SK-N-SH (cell line): ENCODE results near the gene GPR137B. TPM values are rescaled to one million over a fixed set of nuclear protein-coding genes. Genes with fewer than 3 reads are reported as not detected.

Experiments
- CTCF ChIA-PET: fragments of 300-600, 350-600 bp; formaldehyde crosslinking; extraction: SDS; loops from one replicate; lab custom pipeline; 2021; lab: Yijun Ruan, JAX
- POLR2A ChIA-PET: fragments of 350-600 bp; sonication (Branson Sonifier 250); formaldehyde crosslinking; extraction: SDS; loops from one replicate; lab custom pipeline; 2020; ENCODE audit warnings: antibody characterized with exemption, inconsistent platforms; lab: Yijun Ruan, JAX
- DNase-seq: peaks from one replicate; pipeline ENCODE4 v3.0.0; 2012
- H2AFZ ChIP-seq: fragments of 200-600 bp; sonication (generic); 2 replicates; pipeline ENCODE4 v1.8.1; 2016; ENCODE audit warnings: antibody characterized with exemption, mild to moderate bottlenecking, low read depth
- H3F3A ChIP-seq: fragments of 200-600 bp; sonication (generic); replicated peaks from 2 replicates; pipeline ENCODE3; 2016; ENCODE audit warnings: antibody characterized with exemption, mild to moderate bottlenecking; ENCODE audit not compliant: insufficient read depth
- H3K27ac ChIP-seq, 2 experiments: fragments of 200-500 bp in 1 of 2; fragments of 200-600 bp in 1 of 2; sonication (Bioruptor generic) in 1 of 2; sonication (generic), shearing (Covaris generic) in 1 of 2; 2 replicates each; pipeline versions ENCODE4 v1.5.1 to v1.6.1; 2014 to 2016; ENCODE audit warnings: low read depth in 2 of 2, inconsistent platforms in 1 of 2, low read length in 1 of 2, mild to moderate bottlenecking in 1 of 2, mixed read lengths in 1 of 2
- H3K27me3 ChIP-seq: fragments of 200-600 bp; sonication (generic), shearing (Covaris generic); 2 replicates; pipeline ENCODE4 v1.6.1; 2016; ENCODE audit warnings: mixed run types; ENCODE audit not compliant: insufficient read depth
- H3K36me3 ChIP-seq, 2 experiments: fragments of 200-500 bp in 1 of 2; fragments of 200-600 bp in 1 of 2; sonication (Bioruptor generic) in 1 of 2; sonication (generic) in 1 of 2; replicated peaks in 1 of 2; 2 replicates each; pipeline versions ENCODE3 to v1.5.1; 2014 to 2016; ENCODE audit warnings: low read length in 1 of 2, mild to moderate bottlenecking in 1 of 2; ENCODE audit not compliant: insufficient read depth in 2 of 2, control insufficient read depth in 1 of 2
- H3K4me1 ChIP-seq, 2 experiments: fragments of 200-500 bp in 1 of 2; fragments of 200-600 bp in 1 of 2; sonication (Bioruptor generic) in 1 of 2; sonication (generic), shearing (Covaris generic) in 1 of 2; 2 replicates each; pipeline versions ENCODE4 v1.5.1 to v1.6.1; 2014 to 2016; ENCODE audit warnings: low read depth in 1 of 2, low read length in 1 of 2, mixed run types in 1 of 2; ENCODE audit not compliant: insufficient read depth in 2 of 2, control insufficient read depth in 1 of 2
- H3K4me2 ChIP-seq: fragments of 200-600 bp; sonication (generic), shearing (Covaris generic); 2 replicates; pipeline ENCODE4 v1.6.1; 2017; ENCODE audit warnings: mixed run types
- H3K4me3 ChIP-seq, 2 experiments: fragments of 200-500 bp in 1 of 2; fragments of 200-600 bp in 1 of 2; sonication (Bioruptor generic) in 1 of 2; sonication (generic), shearing (Covaris generic) in 1 of 2; 2 replicates each; pipeline versions ENCODE4 v1.5.1 to v1.8.1; 2014 to 2016; ENCODE audit warnings: low read depth in 2 of 2, inconsistent platforms in 1 of 2, low read length in 1 of 2, mild to moderate bottlenecking in 1 of 2, mixed read lengths in 1 of 2, moderate library complexity in 1 of 2
- H3K79me2 ChIP-seq: fragments of 200-600 bp; sonication (generic); 2 replicates; pipeline ENCODE4 v1.8.1; 2017; ENCODE audit warnings: mild to moderate bottlenecking; ENCODE audit not compliant: insufficient read depth
- H3K9ac ChIP-seq: fragments of 200-600 bp; sonication (generic); 2 replicates; pipeline ENCODE4 v1.6.1; 2017; ENCODE audit warnings: mixed run types
- H3K9me2 ChIP-seq: fragments of 200-600 bp; sonication (generic); 2 replicates; pipeline ENCODE4 v1.6.1; 2017; ENCODE audit warnings: mixed run types
- H3K9me3 ChIP-seq: fragments of 200-600 bp; sonication (generic); 2 replicates; pipeline ENCODE4 v1.6.1; 2017; ENCODE audit warnings: mixed run types, mild to moderate bottlenecking, moderate library complexity
- H4K20me1 ChIP-seq: fragments of 200-600 bp; sonication (generic); 2 replicates; pipeline ENCODE4 v1.6.1; 2017; ENCODE audit warnings: mild to moderate bottlenecking, mixed run types; ENCODE audit not compliant: insufficient read depth
- CTCF ChIP-seq: fragments of 200-600 bp; sonication (generic); IDR thresholded peaks from 2 replicates; pipeline ENCODE4 v1.6.1; 2017; ENCODE audit warnings: antibody characterized with exemption, mild to moderate bottlenecking, moderate library complexity
- ELF1 ChIP-seq: IDR thresholded peaks from 2 replicates; pipeline ENCODE4 v1.4.0; 2012
- FOXM1 ChIP-seq: IDR thresholded peaks from 2 replicates; pipeline ENCODE4 v1.4.0; 2012; ENCODE audit warnings: low read depth, mild to moderate bottlenecking
- GABPA ChIP-seq: IDR thresholded peaks from 2 replicates; pipeline ENCODE4 v1.4.0; 2012; ENCODE audit warnings: low read depth, mild to moderate bottlenecking
- JUND ChIP-seq: IDR thresholded peaks from 2 replicates; pipeline ENCODE4 v1.4.0; 2012
- MEF2A ChIP-seq: IDR thresholded peaks from 2 replicates; pipeline ENCODE4 v1.4.0; 2012; ENCODE audit warnings: low read depth, borderline replicate concordance
- NFIC ChIP-seq: IDR thresholded peaks from 2 replicates; pipeline ENCODE4 v1.4.0; 2012; ENCODE audit warnings: borderline replicate concordance
- POLR2AphosphoS5 ChIP-seq: IDR thresholded peaks from 2 replicates; pipeline ENCODE4 v1.6.1; 2012; ENCODE audit warnings: low read depth, low read length
- RAD21 ChIP-seq: IDR thresholded peaks from 2 replicates; pipeline ENCODE4 v1.6.1; 2012; ENCODE audit warnings: mild to moderate bottlenecking, low read length
- REST ChIP-seq: IDR thresholded peaks from 2 replicates; pipeline ENCODE4 v1.6.1; 2012; ENCODE audit warnings: mild to moderate bottlenecking, low read depth, low read length, moderate library complexity
- RXRA ChIP-seq: IDR thresholded peaks from 2 replicates; pipeline ENCODE4 v1.4.0; 2012; ENCODE audit warnings: low read depth, mild to moderate bottlenecking, borderline replicate concordance
- TCF12 ChIP-seq: IDR thresholded peaks from 2 replicates; pipeline ENCODE4 v1.4.0; 2012
- TEAD4 ChIP-seq: IDR thresholded peaks from 2 replicates; pipeline ENCODE4 v1.4.0; 2012; ENCODE audit warnings: mild to moderate bottlenecking, borderline replicate concordance; ENCODE audit not compliant: insufficient read depth
- YY1 ChIP-seq: IDR thresholded peaks from 2 replicates; pipeline ENCODE4 v1.4.0; 2012; ENCODE audit warnings: low read depth, mild to moderate bottlenecking
- ZBTB33 ChIP-seq: IDR thresholded peaks from 2 replicates; pipeline ENCODE4 v1.4.0; 2012; ENCODE audit warnings: low read depth, borderline replicate concordance
- WGBS: methylation state at CpG from one replicate; pipeline ENCODE4 v1.1.6; 2017; ENCODE audit warnings: low lambda C conversion rate; 5-methylcytosine and 5-hydroxymethylcytosine counted together
- polyA plus RNA-seq, 3 experiments: library from polyadenylated mRNA; depleted of rRNA; stranded (reverse); fragments of >200 nt; gene quantifications; 2 replicates each; pipeline ENCODE4 v1.2.3, GENCODE V29; 2012

The GPR137B gene
- polyA plus RNA-seq, 1 of the 3 experiments (the other 2 are of a cell fraction): 7.0 TPM

GRCh38 chr1:236114076-236114747, 28.1 kb upstream of the GPR137B start:
- no peaks in the 10 kb centered on the region for H3K27me3 ChIP-seq
- H3K36me3 ChIP-seq: no peaks in the 10 kb centered on the region
- 83% methylated on average over 5 of the region's 5 CpGs for WGBS
- H3K4me1 ChIP-seq: peaks cover 0 to 5% of the 10 kb centered on the region in 2 experiments; a peak in 1 of 4 replicates
- TF ChIP-seq GABPA (no peak), RAD21 (no peak), JUND (no peak), ZBTB33 (no peak), YY1 (no peak), REST (no peak), ELF1 (no peak), MEF2A (no peak), CTCF (no peak), NFIC (no peak), RXRA (no peak), FOXM1 (no peak), TEAD4 (no peak), POLR2AphosphoS5 (no peak), TCF12 (no peak)
- no peaks in the 10 kb centered on the region for H3F3A ChIP-seq
- H2AFZ ChIP-seq: no peak overlapping the region
- no peaks in the 10 kb centered on the region for H3K79me2 ChIP-seq
- no peaks in the 10 kb centered on the region for H3K9me3 ChIP-seq
- H3K4me2 ChIP-seq: no peak overlapping the region
- no peak overlapping the region for H3K9ac ChIP-seq
- H3K4me3 ChIP-seq: no peak overlapping the region
- POLR2A ChIA-PET: no interaction called here
- H3K27ac ChIP-seq: no peak overlapping the region
- no peaks in the 10 kb centered on the region for H4K20me1 ChIP-seq
- CTCF ChIA-PET: interaction anchor here (1.1 to 1.4 kb wide), 2 partner anchors 10 to 338 kb away, joined by 3 read pairs; no protein-coding TSS in a partner anchor
- DNase-seq: no peak
- H3K9me2 ChIP-seq: no peaks in the 10 kb centered on the region
